Measurements from ENCODE around the gene TMED10.

DNA sequence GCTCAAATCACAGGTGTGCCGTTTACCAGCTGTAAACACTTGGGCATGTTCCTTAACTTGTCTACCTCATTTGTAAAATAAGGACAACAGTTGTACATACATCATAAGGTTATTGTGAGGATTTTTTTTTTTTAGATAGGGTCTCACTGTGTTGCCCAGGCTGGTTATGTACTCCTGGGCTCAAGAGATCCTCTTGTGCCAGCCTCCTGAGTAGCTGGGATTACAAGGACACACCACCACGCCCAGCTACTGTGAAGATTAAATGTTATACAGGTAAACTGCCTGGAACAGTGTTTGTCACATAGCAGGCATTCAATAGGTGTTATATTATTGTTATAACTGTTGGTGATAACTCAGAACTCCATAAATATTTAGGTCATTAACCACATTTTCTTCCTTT lies 12.7 kb downstream of the TMED10 start:
- TF ChIP-seq TAF1 (IDR thresholded peaks at IDR 0.05; ENCODE audit: borderline replicate concordance, low read depth, low read length) (no peak), POLR2AphosphoS5 (IDR thresholded peaks at IDR 0.05; ENCODE audit: low read depth, low read length) (no peak), POLR2A (IDR thresholded peaks at IDR 0.05; ENCODE audit: low read depth, low read length) (no peak)

Data from GM12892 (cell line).